ENCODE measurements around the gene HCN4.

DNA sequence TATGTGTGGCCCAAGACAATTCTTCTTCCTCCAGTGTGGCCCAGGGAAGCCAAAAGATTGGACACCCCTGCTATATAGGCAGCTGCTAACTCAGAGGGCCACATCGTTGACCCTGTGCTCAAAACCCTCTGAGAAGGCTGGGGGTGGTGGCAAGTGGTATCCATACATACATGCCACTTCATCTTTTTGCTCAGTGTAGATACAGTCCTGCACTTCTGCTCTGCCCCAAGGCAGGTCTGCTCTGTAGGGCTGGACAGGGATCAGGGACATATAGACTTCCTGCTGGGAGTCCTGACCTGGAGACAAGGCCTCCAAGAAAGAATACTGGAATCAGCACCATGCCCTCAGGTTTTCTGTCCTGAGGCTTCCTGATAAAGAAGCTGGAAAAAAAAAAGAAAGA is 4.5 kb upstream of the HCN4 start:
- TF ChIP-seq CTCF (IDR thresholded peaks at IDR 0.05) (no peak), ZFX (IDR thresholded peaks at IDR 0.05; ENCODE audit: borderline replicate concordance) (no peak)
